ENCODE measurements around the gene ADAM10.

- no peak for TF ChIP-seq CTCF (IDR thresholded peaks at IDR 0.05)
- no peak for TF ChIP-seq EP300 (IDR thresholded peaks at IDR 0.05)
- TF ChIP-seq POLR2A (IDR thresholded peaks at IDR 0.05) = no peak
These were observed 46.3 kb upstream of the ADAM10 start for GRCh38 chr15:58795825-58796224.
